Mesendoderm (in vitro differentiated cells): ENCODE measurements around the gene TIAL1.
"Not testable (repeated sequence)": the region's sequence is repeated elsewhere in the genome, so short reads cannot be mapped to it uniquely, and the experiment has no call there.

Experiments used
- DNase-seq: peaks from one replicate; pipeline ENCODE4 v3.0.0; 2013
- H2AK5ac ChIP-seq: 2 replicates; pipeline ENCODE4 v1.6.1; 2013; ENCODE audit warnings: low read length, inconsistent platforms
- H2BK120ac ChIP-seq: 2 replicates; pipeline ENCODE4 v1.6.1; 2013; ENCODE audit warnings: low read depth, mild to moderate bottlenecking, low read length, moderate library complexity, mixed read lengths
- H2BK15ac ChIP-seq: replicated peaks from 2 replicates; pipeline ENCODE4 v1.6.1; 2013; ENCODE audit warnings: low read depth, mild to moderate bottlenecking, moderate library complexity
- H2BK5ac ChIP-seq: 2 replicates; pipeline ENCODE4 v1.6.1; 2013; ENCODE audit warnings: low read length, inconsistent platforms
- H3K18ac ChIP-seq: 2 replicates; pipeline ENCODE4 v1.6.1; 2013; ENCODE audit warnings: mild to moderate bottlenecking, low read length, mixed read lengths
- H3K23ac ChIP-seq: one replicate; pipeline ENCODE4 v1.6.1; 2013; ENCODE audit warnings: low read length
- H3K27ac ChIP-seq: 2 replicates; pipeline ENCODE4 v1.5.1; 2013; ENCODE audit warnings: low read depth, mild to moderate bottlenecking, inconsistent platforms, low read length, moderate library complexity
- H3K27me3 ChIP-seq: 2 replicates; pipeline ENCODE4 v1.6.1; 2013; ENCODE audit warnings: low read length, control low read depth, mild to moderate bottlenecking, inconsistent platforms; ENCODE audit not compliant: insufficient read depth, poor library complexity
- H3K36me3 ChIP-seq: 2 replicates; pipeline ENCODE4 v1.6.1; 2013; ENCODE audit warnings: low read length, inconsistent platforms; ENCODE audit not compliant: control insufficient read depth, insufficient read depth
- H3K4ac ChIP-seq: one replicate; pipeline ENCODE4 v1.6.1; 2013; ENCODE audit warnings: low read depth, mild to moderate bottlenecking, low read length, moderate library complexity
- H3K4me1 ChIP-seq: 2 replicates; pipeline ENCODE4 v1.6.1; 2013; ENCODE audit warnings: low read depth, low read length, inconsistent platforms; ENCODE audit not compliant: control insufficient read depth
- H3K4me2 ChIP-seq: 2 replicates; pipeline ENCODE4 v1.6.1; 2013; ENCODE audit warnings: low read length
- H3K4me3 ChIP-seq: 2 replicates; pipeline ENCODE4 v1.5.1; 2013; ENCODE audit warnings: mild to moderate bottlenecking, low read length
- H3K56ac ChIP-seq: one replicate; pipeline ENCODE4 v1.6.1; 2013; ENCODE audit warnings: low read length
- H3K79me1 ChIP-seq: 2 replicates; pipeline ENCODE4 v1.6.1; 2013; ENCODE audit warnings: low read length, inconsistent platforms
- H3K79me2 ChIP-seq: 2 replicates; pipeline ENCODE4 v1.6.1; 2013; ENCODE audit warnings: mild to moderate bottlenecking, low read length; ENCODE audit not compliant: control insufficient read depth, insufficient read depth
- H3K9ac ChIP-seq: 2 replicates; pipeline ENCODE4 v1.6.1; 2013; ENCODE audit warnings: low read length, inconsistent platforms
- H4K5ac ChIP-seq: one replicate; pipeline ENCODE4 v1.6.1; 2013; ENCODE audit warnings: low read length
- H4K8ac ChIP-seq: one replicate; pipeline ENCODE4 v1.6.1; 2013; ENCODE audit warnings: low read depth, mild to moderate bottlenecking, control low read depth, low read length, moderate library complexity
- WGBS: extraction: QIAGEN DNeasy Blood & Tissue Kit; methylation state at CpG from one replicate; pipeline ENCODE4 v1.1.7; 2013; ENCODE audit warnings: low lambda C conversion rate, missing lambda C conversion rate; ENCODE audit not compliant: insufficient coverage; ENCODE audit errors: extremely low coverage; 5-methylcytosine and 5-hydroxymethylcytosine counted together

The TIAL1 gene

DNA sequence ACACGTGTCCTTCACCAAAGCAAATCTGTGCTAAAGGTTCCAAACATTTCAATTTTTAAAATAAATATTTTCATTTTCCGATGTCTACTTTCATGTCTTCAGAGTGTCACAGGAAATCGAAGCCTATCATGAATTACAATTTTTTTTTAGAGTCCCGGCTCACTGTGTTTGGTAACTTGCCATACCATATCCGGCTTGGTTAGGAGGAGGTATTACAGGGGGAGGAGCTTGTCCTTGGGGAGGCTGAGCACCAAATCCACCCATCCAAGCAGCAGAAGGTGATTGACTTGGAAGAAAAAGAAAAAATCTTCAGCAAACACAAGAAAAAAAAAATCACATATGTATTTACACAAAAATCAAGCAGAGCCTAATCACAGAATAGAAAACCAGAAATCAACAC, 21.3 kb downstream of the TIAL1 start:
- H3K23ac ChIP-seq: no peak overlapping the region
- H3K4me3 ChIP-seq: no peak overlapping the region
- no CpG with 5 or more reads among the region's 5 CpGs for WGBS
- H3K18ac ChIP-seq: no peak overlapping the region
- no peak overlapping the region for H2AK5ac ChIP-seq
- no peak overlapping the region for H3K9ac ChIP-seq
- no peak overlapping the region for H3K27ac ChIP-seq
- H4K5ac ChIP-seq: no peak overlapping the region
- H2BK15ac ChIP-seq: no peak overlapping the region
- no peak overlapping the region for H3K4ac ChIP-seq
- H3K56ac ChIP-seq: no peak overlapping the region
- H3K79me2 ChIP-seq: no peaks in the 10 kb centered on the region
- H3K36me3 ChIP-seq: peaks cover 4% of the 10 kb centered on the region
- no peaks in the 10 kb centered on the region for H3K79me1 ChIP-seq
- no peaks in the 10 kb centered on the region for H3K4me1 ChIP-seq
- no peak overlapping the region for H2BK120ac ChIP-seq
- no peaks in the 10 kb centered on the region for H3K27me3 ChIP-seq
- DNase-seq: no peak
- no peak overlapping the region for H2BK5ac ChIP-seq
- no peak overlapping the region for H4K8ac ChIP-seq
- H3K4me2 ChIP-seq: no peak overlapping the region

DNA sequence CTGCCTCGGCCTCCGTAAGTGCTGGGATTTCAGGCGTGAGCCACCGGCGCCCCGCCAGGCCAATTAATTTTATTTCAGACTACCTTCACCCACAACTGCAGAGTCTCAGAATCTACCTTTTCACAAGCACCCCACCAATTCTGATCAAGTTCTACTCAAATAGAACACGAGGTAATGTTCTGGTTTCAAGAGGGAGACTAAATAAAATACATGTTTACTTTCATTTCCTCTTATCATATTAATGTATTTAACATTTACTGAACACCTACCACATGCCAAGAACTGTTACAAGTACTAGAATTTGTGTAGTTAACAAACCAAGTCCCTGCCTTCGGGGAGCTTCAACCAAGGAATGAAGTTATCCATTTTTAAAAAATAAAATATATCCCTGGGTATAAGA, 28.8 kb downstream of the TIAL1 start:
- H3K79me2 ChIP-seq: no peaks in the 10 kb centered on the region

DNA sequence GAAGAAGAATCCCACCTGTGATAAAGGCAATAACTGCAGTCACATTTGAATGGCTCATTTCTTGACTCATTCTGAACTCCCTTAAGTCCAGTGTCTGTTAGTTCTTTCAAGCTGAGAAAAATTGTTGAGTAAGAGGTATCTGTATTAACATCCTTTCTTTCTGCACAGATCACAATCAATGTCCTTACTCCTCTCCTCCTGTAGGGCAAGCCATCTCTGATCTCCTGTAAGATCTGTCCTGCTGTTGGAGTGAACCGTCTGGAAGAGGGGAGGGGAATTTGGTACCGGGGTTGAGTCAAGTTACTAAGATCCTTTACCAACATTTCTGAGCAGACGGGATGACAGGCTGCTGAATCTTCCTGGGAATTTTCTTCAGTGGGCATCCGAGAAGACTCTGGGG, 34.7 kb downstream of the TIAL1 start:
- H2AK5ac ChIP-seq: no peak overlapping the region
- H2BK15ac ChIP-seq: no peak overlapping the region
- H2BK120ac ChIP-seq: no peak overlapping the region
- no peaks in the 10 kb centered on the region for H3K79me1 ChIP-seq
- no peak overlapping the region for H3K27ac ChIP-seq
- no peak overlapping the region for H3K18ac ChIP-seq
- no peaks in the 10 kb centered on the region for H3K4me1 ChIP-seq
- no peak overlapping the region for H2BK5ac ChIP-seq
- H4K8ac ChIP-seq: no peak overlapping the region
- no peak for DNase-seq
- WGBS: no CpG with 5 or more reads among the region's 4 CpGs
- no peaks in the 10 kb centered on the region for H3K36me3 ChIP-seq
- no peak overlapping the region for H3K4ac ChIP-seq
- no peak overlapping the region for H3K56ac ChIP-seq
- no peaks in the 10 kb centered on the region for H3K79me2 ChIP-seq
- H4K5ac ChIP-seq: no peak overlapping the region
- no peak overlapping the region for H3K23ac ChIP-seq
- H3K4me2 ChIP-seq: no peak overlapping the region
- H3K27me3 ChIP-seq: no peaks in the 10 kb centered on the region
- H3K4me3 ChIP-seq: no peak overlapping the region
- no peak overlapping the region for H3K9ac ChIP-seq

More for the DNA sequence above, 28.8 kb downstream of the TIAL1 start:
- H3K4me3 ChIP-seq: no peak overlapping the region
- H3K27ac ChIP-seq: no peak overlapping the region
- no peak overlapping the region for H3K4me2 ChIP-seq
- H3K27me3 ChIP-seq: no peaks in the 10 kb centered on the region
- H4K8ac ChIP-seq: no peak overlapping the region
- no peak overlapping the region for H2BK15ac ChIP-seq
- no peaks in the 10 kb centered on the region for H3K4me1 ChIP-seq
- H2BK5ac ChIP-seq: no peak overlapping the region
- H3K23ac ChIP-seq: no peak overlapping the region
- no CpG with 5 or more reads among the region's 8 CpGs for WGBS
- H2BK120ac ChIP-seq: no peak overlapping the region
- H4K5ac ChIP-seq: no peak overlapping the region
- H3K79me1 ChIP-seq: no peaks in the 10 kb centered on the region
- no peak overlapping the region for H3K9ac ChIP-seq
- no peak overlapping the region for H2AK5ac ChIP-seq
- no peak overlapping the region for H3K56ac ChIP-seq
- H3K36me3 ChIP-seq: no peaks in the 10 kb centered on the region
- DNase-seq: no peak
- H3K4ac ChIP-seq: no peak overlapping the region
- no peak overlapping the region for H3K18ac ChIP-seq

DNA sequence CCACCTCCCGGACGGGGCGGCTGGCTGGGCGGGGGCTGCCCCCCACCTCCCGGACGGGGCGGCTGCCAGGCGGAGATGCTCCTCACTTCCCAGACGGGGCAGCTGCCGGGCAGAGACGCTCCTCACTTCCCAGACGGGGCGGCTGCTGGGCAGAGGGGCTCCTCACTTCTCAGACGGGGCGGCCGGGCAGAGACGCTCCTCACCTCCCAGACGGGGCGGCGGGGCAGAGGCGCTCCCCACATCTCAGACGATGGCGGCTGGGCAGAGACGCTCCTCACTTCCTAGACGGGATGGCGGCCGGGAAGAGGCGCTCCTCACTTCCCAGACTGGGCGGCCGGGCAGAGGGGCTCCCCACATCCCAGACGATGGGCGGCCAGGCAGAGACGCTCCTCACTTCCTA, 37.3 kb downstream of the TIAL1 start:
- not testable (repeated sequence) for DNase-seq, H2BK5ac ChIP-seq, H3K27me3 ChIP-seq, H3K79me1 ChIP-seq, H4K8ac ChIP-seq, H3K9ac ChIP-seq, H2BK15ac ChIP-seq, H4K5ac ChIP-seq, H3K4me1 ChIP-seq, H3K23ac ChIP-seq, H3K18ac ChIP-seq, H3K4me2 ChIP-seq, H3K56ac ChIP-seq, H3K4me3 ChIP-seq, H3K27ac ChIP-seq, H3K4ac ChIP-seq, H2BK120ac ChIP-seq, H2AK5ac ChIP-seq, H3K79me2 ChIP-seq, H3K36me3 ChIP-seq
- WGBS: no CpG with 5 or more reads among the region's 33 CpGs

DNA sequence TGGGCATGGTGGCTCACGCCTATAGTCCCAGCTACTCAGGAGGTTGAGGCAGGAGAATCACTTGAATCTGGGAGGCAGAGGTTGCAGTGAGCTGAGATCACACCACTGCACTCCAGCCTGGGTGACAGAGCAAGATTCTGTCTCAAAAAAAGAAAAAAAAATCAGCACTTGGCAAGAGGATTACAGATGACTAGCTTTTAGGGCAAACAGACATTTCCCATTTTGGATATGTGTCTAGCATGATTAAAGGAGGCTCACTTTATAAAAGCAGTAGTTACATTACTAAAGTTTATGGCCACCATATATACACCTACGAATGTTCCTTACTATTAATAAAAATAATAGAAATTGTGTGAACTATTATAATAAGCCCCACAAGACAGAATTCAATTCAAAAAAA, 40.7 kb downstream of the TIAL1 start:
- H3K27me3 ChIP-seq, H3K9ac ChIP-seq, H3K27ac ChIP-seq: not testable (repeated sequence)

DNA sequence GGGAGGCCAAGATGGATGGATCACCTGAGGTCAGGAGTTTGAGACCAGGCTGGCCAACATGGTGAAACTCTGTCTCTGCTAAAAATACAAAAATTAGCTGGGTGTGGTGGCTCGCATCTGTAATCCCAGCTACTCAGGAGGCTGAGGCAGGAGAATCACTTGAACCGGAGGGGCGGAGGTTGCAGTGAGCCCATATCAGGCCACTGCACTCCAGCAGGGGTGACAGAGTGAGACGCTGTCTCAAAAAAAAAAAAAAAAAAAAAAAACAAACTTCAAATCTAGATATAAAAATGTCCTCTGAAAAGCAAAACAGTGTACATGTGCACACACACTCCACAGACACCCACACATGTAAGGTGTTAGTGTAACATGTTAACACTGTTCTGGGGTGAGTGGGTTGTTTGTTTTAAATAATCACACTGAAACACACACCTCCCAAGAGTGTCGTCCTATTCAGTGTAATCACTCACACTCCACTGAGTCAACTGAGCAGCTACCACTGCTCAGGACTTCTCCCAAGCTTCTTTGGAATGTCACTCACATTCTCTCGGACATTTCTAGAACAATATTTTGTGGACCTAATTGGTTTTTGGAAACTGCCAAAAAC, 41.5 kb downstream of the TIAL1 start:
- Histone ChIP-seq H2BK120ac (no peak overlapping the region), H3K18ac (no peak overlapping the region), H3K27ac (no peak overlapping the region), H3K4me2 (no peak overlapping the region), H3K9ac (no peak overlapping the region), H2BK15ac (no peak overlapping the region), H3K4me1 (no peaks in the 10 kb centered on the region), H2BK5ac (no peak overlapping the region), H3K27me3 (no peaks in the 10 kb centered on the region), H4K8ac (no peak overlapping the region), H3K56ac (no peak overlapping the region), H2AK5ac (no peak overlapping the region), H4K5ac (no peak overlapping the region), H3K23ac (no peak overlapping the region), H3K79me1 (no peaks in the 10 kb centered on the region), H3K79me2 (no peaks in the 10 kb centered on the region), H3K4me3 (no peak overlapping the region), H3K4ac (no peak overlapping the region), H3K36me3 (no peaks in the 10 kb centered on the region)
- WGBS: no CpG with 5 or more reads among the region's 6 CpGs
- no peak for DNase-seq

More for the DNA sequence above, 40.7 kb downstream of the TIAL1 start:
- not testable (repeated sequence) for H2BK15ac ChIP-seq, H3K18ac ChIP-seq, H3K4ac ChIP-seq, H2AK5ac ChIP-seq, H3K79me1 ChIP-seq, H4K8ac ChIP-seq, H3K56ac ChIP-seq, H2BK120ac ChIP-seq, H3K4me1 ChIP-seq, DNase-seq, H3K79me2 ChIP-seq, H4K5ac ChIP-seq, H3K23ac ChIP-seq, H3K4me2 ChIP-seq, H3K4me3 ChIP-seq, H3K36me3 ChIP-seq, H2BK5ac ChIP-seq
- no CpG with 5 or more reads among the region's 2 CpGs for WGBS
